Right atrium auricular region (tissue), 2 donors: ENCODE measurements around the gene CDC42EP5. TPM values are rescaled to one million over a fixed set of nuclear protein-coding genes. Genes with fewer than 3 reads are reported as not detected.
"Not testable (repeated sequence)": the region's sequence is repeated elsewhere in the genome, so short reads cannot be mapped to it uniquely, and the experiment has no call there.

ENCODE experiments used
- DNase-seq: peaks from one replicate; pipeline ENCODE4 v3.0.0-alpha.2; 2019; ENCODE audit warnings: low spot score
- H3K27ac ChIP-seq, 2 donors: fragments of 200-600 bp; sonication (generic); 1 replicate in 1 of 2; 2 replicates in 1 of 2; pipeline ENCODE4 v1.5.1; 2016 to 2019
- H3K27me3 ChIP-seq, 2 donors: fragments of 200-600 bp; sonication (generic); one replicate each; pipeline versions ENCODE4 v1.5.1 to v1.6.0; 2017 to 2019
- H3K36me3 ChIP-seq: fragments of 200-600 bp; sonication (generic); one replicate; pipeline ENCODE4 v1.5.1; 2016
- H3K4me1 ChIP-seq, 2 donors: fragments of 200-600 bp; sonication (generic); one replicate each; pipeline versions ENCODE4 v1.5.1 to v1.6.0; 2017 to 2019
- H3K4me3 ChIP-seq, 2 donors: fragments of 200-600 bp; sonication (generic); 1 replicate in 1 of 2; 2 replicates in 1 of 2; pipeline ENCODE4 v1.5.1; 2017 to 2019; ENCODE audit warnings: mild to moderate bottlenecking in 1 of 2, moderate library complexity in 1 of 2
- H3K9me3 ChIP-seq, 2 donors: fragments of 200-600 bp; sonication (generic); one replicate each; pipeline ENCODE4 v1.5.1; 2019
- CTCF ChIP-seq, 2 donors: fragments of 200-600 bp; sonication (generic); IDR thresholded peaks; one replicate each; pipeline ENCODE4 v1.5.1; 2019; ENCODE audit warnings: antibody characterized with exemption in 2 of 2
- total RNA-seq, 2 donors: library from RNA; depleted of rRNA; stranded (reverse); fragments of >200 nt; gene quantifications; one replicate each; pipeline ENCODE4 v1.1.0, GENCODE V29; 2016

The CDC42EP5 gene
- total RNA-seq, 2 donors from 2014 or later = 11.4 to 15.2 TPM

- TF ChIP-seq CTCF (IDR thresholded peaks at IDR 0.05) = no peak
- no peak overlapping the region for H3K4me3 ChIP-seq
- H3K4me1 ChIP-seq = no peaks in the 10 kb centered on the region
- H3K9me3 ChIP-seq = no peaks in the 10 kb centered on the region
- DNase-seq = no peak
- H3K27ac ChIP-seq = no peak overlapping the region
- no peaks in the 10 kb centered on the region for H3K36me3 ChIP-seq
- H3K27me3 ChIP-seq = no peaks in the 10 kb centered on the region
Observed at GRCh38 chr19:54515156-54515555, 42.1 kb upstream of the CDC42EP5 start.

- DNase-seq, H3K9me3 ChIP-seq, H3K4me3 ChIP-seq, H3K36me3 ChIP-seq, H3K27me3 ChIP-seq, H3K4me1 ChIP-seq, H3K27ac ChIP-seq: not testable (repeated sequence)
Observed at GRCh38 chr19:54509200-54509940, 36.3 kb upstream of the CDC42EP5 start.

GRCh38 chr19:54508487-54508886 lies 35.4 kb upstream of the CDC42EP5 start:
- not testable (repeated sequence) for H3K4me1 ChIP-seq, H3K4me3 ChIP-seq, DNase-seq, H3K27ac ChIP-seq, H3K27me3 ChIP-seq, H3K9me3 ChIP-seq, H3K36me3 ChIP-seq

GRCh38 chr19:54507824-54508223 lies 34.7 kb upstream of the CDC42EP5 start:
- no peak for DNase-seq
- Histone ChIP-seq H3K27ac (no peak overlapping the region), H3K27me3 (no peaks in the 10 kb centered on the region), H3K9me3 (no peaks in the 10 kb centered on the region), H3K36me3 (no peaks in the 10 kb centered on the region), H3K4me1 (no peaks in the 10 kb centered on the region), H3K4me3 (no peak overlapping the region)
- TF ChIP-seq CTCF (IDR thresholded peaks at IDR 0.05) = no peak

GRCh38 chr19:54507038-54507717 lies 34.1 kb upstream of the CDC42EP5 start:
- not testable (repeated sequence) for H3K4me1 ChIP-seq, H3K4me3 ChIP-seq, H3K36me3 ChIP-seq, H3K27me3 ChIP-seq, H3K9me3 ChIP-seq, H3K27ac ChIP-seq, DNase-seq

GRCh38 chr19:54506079-54506478 lies 33.0 kb upstream of the CDC42EP5 start:
- no peaks in the 10 kb centered on the region for H3K36me3 ChIP-seq
- no peaks in the 10 kb centered on the region for H3K4me1 ChIP-seq
- no peak for TF ChIP-seq CTCF (IDR thresholded peaks at IDR 0.05)
- no peak overlapping the region for H3K27ac ChIP-seq
- no peak for DNase-seq
- no peaks in the 10 kb centered on the region for H3K27me3 ChIP-seq
- no peaks in the 10 kb centered on the region for H3K9me3 ChIP-seq
- no peak overlapping the region for H3K4me3 ChIP-seq

- H3K27ac ChIP-seq, H3K4me1 ChIP-seq, H3K9me3 ChIP-seq, H3K4me3 ChIP-seq, H3K36me3 ChIP-seq, H3K27me3 ChIP-seq, DNase-seq: not testable (repeated sequence)
Observed at GRCh38 chr19:54505542-54505941, 32.4 kb upstream of the CDC42EP5 start.
